Stimulated activated naive CD8-positive, alpha-beta T cell treated with anti-CD3 and anti-CD28 coated beads, Interleukin-15, amount 100 ng/mL, for 72 hours (primary cell): ENCODE results near the gene SORL1-AS1.
A peak's percentile ranks its signal among the peaks of the same experiment; 100 is the strongest.

ENCODE experiments used
- ATAC-seq: fragments of 150-1000 bp; cut with Tn5 transposase; 2 replicates; pipeline ENCODE4 v1.10.0; 2021; ENCODE audit warnings: mild to moderate bottlenecking, moderate library complexity
- DNase-seq, 2 donors: peaks; one replicate each; pipeline ENCODE4 v3.0.0; 2021 to 2022
- H3K27ac Mint-ChIP-seq, 2 donors: one replicate each; pipeline ENCODE4 v1.8.0; 2022; ENCODE audit warnings: mild to moderate bottlenecking in 2 of 2, mixed read lengths in 2 of 2, moderate library complexity in 2 of 2
- H3K27me3 Mint-ChIP-seq: one replicate; pipeline ENCODE4 v1.8.0; 2022; ENCODE audit warnings: mixed read lengths
- H3K4me1 Mint-ChIP-seq: one replicate; pipeline ENCODE4 v1.8.0; 2022; ENCODE audit warnings: mild to moderate bottlenecking, mixed read lengths
- H3K4me3 Mint-ChIP-seq, 2 donors: one replicate each; pipeline ENCODE4 v1.8.0; 2022; ENCODE audit warnings: mild to moderate bottlenecking in 2 of 2, mixed read lengths in 2 of 2, moderate library complexity in 1 of 2
- H3K9me3 Mint-ChIP-seq, 2 donors: one replicate each; pipeline ENCODE4 v1.8.0; 2022; ENCODE audit warnings: mixed read lengths in 2 of 2

Gene SORL1-AS1

GRCh38 chr11:121464352-121464946 lies 11.7 kb upstream of the SORL1-AS1 start:
- H3K27ac Mint-ChIP-seq, result peak overlapping the region; percentile 97 to 99
- peak overlapping the region; percentile 80 to 85 for H3K4me3 Mint-ChIP-seq
- peaks cover 100% of the 10 kb centered on the region for H3K4me1 Mint-ChIP-seq
- no peaks in the 10 kb centered on the region for H3K9me3 Mint-ChIP-seq
- DNase-seq (peak; percentile 91 to 97), ATAC-seq (peak; percentile 84)
- no peaks in the 10 kb centered on the region for H3K27me3 Mint-ChIP-seq

GRCh38 chr11:121463689-121464335 lies 11.0 kb upstream of the SORL1-AS1 start:
- peaks cover 100% of the 10 kb centered on the region for H3K4me1 Mint-ChIP-seq
- no peaks in the 10 kb centered on the region for H3K9me3 Mint-ChIP-seq
- DNase-seq (no peak), ATAC-seq (no peak)
- H3K27ac Mint-ChIP-seq, result peak overlapping the region; percentile 97 to 99
- no peaks in the 10 kb centered on the region for H3K27me3 Mint-ChIP-seq
- H3K4me3 Mint-ChIP-seq, result peak overlapping the region; percentile 80 to 85

GRCh38 chr11:121461843-121462242 lies 9.1 kb upstream of the SORL1-AS1 start:
- DNase-seq (no peak), ATAC-seq (no peak)
- no peaks in the 10 kb centered on the region for H3K27me3 Mint-ChIP-seq
- H3K27ac Mint-ChIP-seq, result peak overlapping the region; percentile 87 to 99
- peak overlapping the region; percentile 65 to 80 for H3K4me3 Mint-ChIP-seq
- H3K9me3 Mint-ChIP-seq, result no peaks in the 10 kb centered on the region
- H3K4me1 Mint-ChIP-seq, result peaks cover 100% of the 10 kb centered on the region

GRCh38 chr11:121460941-121461514 lies 8.3 kb upstream of the SORL1-AS1 start:
- Mint-ChIP-seq H3K4me3 (peak overlapping the region in 1 of 2 donors; percentile 65), H3K27ac (peak overlapping the region; percentile 8 to 87), H3K9me3 (no peaks in the 10 kb centered on the region), H3K27me3 (no peaks in the 10 kb centered on the region), H3K4me1 (peaks cover 100% of the 10 kb centered on the region)
- DNase-seq (no peak), ATAC-seq (no peak)

- H3K9me3 Mint-ChIP-seq, result no peaks in the 10 kb centered on the region
- no peaks in the 10 kb centered on the region for H3K27me3 Mint-ChIP-seq
- peaks cover 100% of the 10 kb centered on the region for H3K4me1 Mint-ChIP-seq
- peak; percentile 6 for ATAC-seq
- H3K27ac Mint-ChIP-seq, result peak overlapping the region; percentile 38 to 71
- H3K4me3 Mint-ChIP-seq, result peak overlapping the region; percentile 5 to 65
- no peak for DNase-seq
Measured at GRCh38 chr11:121459413-121460017, 6.7 kb upstream of the SORL1-AS1 start.

- no peaks in the 10 kb centered on the region for H3K9me3 Mint-ChIP-seq
- DNase-seq (no peak), ATAC-seq (no peak)
- no peaks in the 10 kb centered on the region for H3K27me3 Mint-ChIP-seq
- H3K4me1 Mint-ChIP-seq, result peaks cover 100% of the 10 kb centered on the region
- peak overlapping the region in 1 of 2 donors; percentile 53 for H3K27ac Mint-ChIP-seq
- H3K4me3 Mint-ChIP-seq, result peak overlapping the region; percentile 13 to 65
Measured at GRCh38 chr11:121458551-121458950, 5.8 kb upstream of the SORL1-AS1 start.

- Mint-ChIP-seq H3K9me3 (no peaks in the 10 kb centered on the region), H3K27me3 (no peaks in the 10 kb centered on the region), H3K27ac (peak overlapping the region; percentile 74 to 93), H3K4me1 (peaks cover 93% of the 10 kb centered on the region), H3K4me3 (peak overlapping the region; percentile 63 to 79)
- no peak for ATAC-seq
- no peak for DNase-seq
Measured at GRCh38 chr11:121456816-121457431, 4.2 kb upstream of the SORL1-AS1 start.

- H3K4me1 Mint-ChIP-seq, result peaks cover 89% of the 10 kb centered on the region
- peak overlapping the region in 1 of 2 donors; percentile 94 for H3K27ac Mint-ChIP-seq
- ATAC-seq, result no peak
- H3K4me3 Mint-ChIP-seq, result peak overlapping the region; percentile 63 to 93
- no peaks in the 10 kb centered on the region for H3K27me3 Mint-ChIP-seq
- DNase-seq, result no peak
- no peaks in the 10 kb centered on the region for H3K9me3 Mint-ChIP-seq
Measured at GRCh38 chr11:121456151-121456550, 3.4 kb upstream of the SORL1-AS1 start.

- peak overlapping the region; percentile 93 to 98 for H3K4me3 Mint-ChIP-seq
- peak overlapping the region; percentile 75 to 99 for H3K27ac Mint-ChIP-seq
- H3K4me1 Mint-ChIP-seq, result peaks cover 89% of the 10 kb centered on the region
- no peaks in the 10 kb centered on the region for H3K9me3 Mint-ChIP-seq
- H3K27me3 Mint-ChIP-seq, result no peaks in the 10 kb centered on the region
- DNase-seq (no peak), ATAC-seq (no peak)
Measured at GRCh38 chr11:121455115-121455514, 2.3 kb upstream of the SORL1-AS1 start.

GRCh38 chr11:121453589-121454299 lies 977 bp upstream of the SORL1-AS1 start:
- no peak for DNase-seq
- no peak for ATAC-seq
- no peaks in the 10 kb centered on the region for H3K9me3 Mint-ChIP-seq
- peaks cover 89% of the 10 kb centered on the region for H3K4me1 Mint-ChIP-seq
- no peaks in the 10 kb centered on the region for H3K27me3 Mint-ChIP-seq
- peak overlapping the region; percentile 99 for H3K27ac Mint-ChIP-seq
- peak overlapping the region; percentile 93 to 98 for H3K4me3 Mint-ChIP-seq

- Mint-ChIP-seq H3K4me3 (peak within 1 kb of the TSS; percentile 93 to 98), H3K27ac (peak within 1 kb of the TSS; percentile 99), H3K27me3 (no peaks in the 10 kb centered on the region), H3K4me1 (peaks cover 89% of the 10 kb centered on the region), H3K9me3 (no peaks in the 10 kb centered on the region)
- peak; percentile 75 for ATAC-seq
- DNase-seq, result peak; percentile 78 to 83
Measured at GRCh38 chr11:121451986-121452608, 670 bp downstream of the SORL1-AS1 start, which contains the start of gene SORL1. Gene SORL1 (plus strand): TSS chr11:121452314. CDS start chr11:121452332, 18 bp downstream.

GRCh38 chr11:121451178-121451985 lies 1.4 kb downstream of the SORL1-AS1 start:
- DNase-seq (peak in 1 of 2 donors; percentile 31), ATAC-seq (peak; percentile 15)
- Mint-ChIP-seq H3K27ac (peak overlapping the region; percentile 94), H3K4me1 (peaks cover 89% of the 10 kb centered on the region), H3K9me3 (no peaks in the 10 kb centered on the region), H3K27me3 (no peaks in the 10 kb centered on the region), H3K4me3 (peak overlapping the region; percentile 93 to 98)

GRCh38 chr11:121450401-121450800 lies 2.4 kb downstream of the SORL1-AS1 start:
- Mint-ChIP-seq H3K27ac (peak overlapping the region; percentile 94), H3K9me3 (no peaks in the 10 kb centered on the region), H3K27me3 (no peaks in the 10 kb centered on the region), H3K4me1 (peaks cover 89% of the 10 kb centered on the region), H3K4me3 (peak overlapping the region; percentile 93 to 98)
- ATAC-seq (no peak), DNase-seq (no peak)

GRCh38 chr11:121449626-121450025 lies 3.1 kb downstream of the SORL1-AS1 start:
- Mint-ChIP-seq H3K4me3 (peak overlapping the region; percentile 73 to 98), H3K9me3 (no peaks in the 10 kb centered on the region)
- ATAC-seq, result no peak

More at GRCh38 chr11:121449626-121450025, 3.1 kb downstream of the SORL1-AS1 start:
- DNase-seq, result no peak
- Mint-ChIP-seq H3K27ac (peak overlapping the region in 1 of 2 donors; percentile 35), H3K4me1 (peaks cover 89% of the 10 kb centered on the region), H3K27me3 (no peaks in the 10 kb centered on the region)
